ACHN (cell line): ENCODE results near the gene PTGES3.

Experiments
- DNase-seq: peaks from one replicate; pipeline ENCODE4 v3.0.0-alpha.2; 2015
- in situ Hi-C: cut with HindIII; loops from 2 replicates; pipeline ENCODE4 v1.10.0; 2017; ENCODE audit warnings: low sequenced_read_pairs, low pct_ligation_motif_present, low pct_unique_long_range_greater_than_20kb

Gene PTGES3

DNA sequence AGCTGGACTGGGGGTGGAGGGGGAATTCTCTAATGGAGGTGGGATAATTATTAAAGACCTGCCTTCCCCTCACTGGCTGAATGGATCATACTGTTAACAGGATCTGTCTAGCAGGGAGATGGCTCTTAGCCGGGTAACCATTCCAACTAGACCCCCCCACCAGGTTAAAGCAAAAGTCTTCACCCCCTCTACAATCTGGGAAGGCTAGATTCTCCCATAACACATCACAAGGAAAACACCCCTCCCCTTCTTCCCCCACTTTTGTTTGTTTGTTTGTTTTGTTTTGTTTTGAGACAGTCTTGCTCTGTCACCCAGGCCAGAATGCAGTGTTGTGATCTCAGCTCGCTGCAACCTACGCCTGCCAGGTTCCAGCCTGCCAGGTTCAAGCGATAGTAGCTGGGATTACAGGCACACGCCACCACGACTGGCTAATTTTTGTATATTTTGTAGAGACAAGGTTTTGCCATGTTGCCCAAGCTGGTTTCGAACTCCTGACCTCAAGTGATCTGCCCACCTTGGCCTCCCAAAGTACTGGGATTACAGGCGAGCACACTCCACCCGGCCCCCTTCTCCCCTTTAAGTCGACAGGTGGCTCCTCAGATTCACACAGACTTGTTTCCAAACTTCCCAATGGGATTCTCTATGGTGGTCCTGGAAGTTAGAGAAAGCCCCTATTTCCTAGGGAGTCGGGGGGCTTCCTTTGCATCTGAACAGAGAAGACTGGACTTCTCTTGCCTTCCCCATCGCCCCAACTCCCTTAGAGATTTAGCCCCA lies 54.4 kb downstream of the PTGES3 start:
- in situ Hi-C loops: no loop called here
- DNase-seq: no peak

DNA sequence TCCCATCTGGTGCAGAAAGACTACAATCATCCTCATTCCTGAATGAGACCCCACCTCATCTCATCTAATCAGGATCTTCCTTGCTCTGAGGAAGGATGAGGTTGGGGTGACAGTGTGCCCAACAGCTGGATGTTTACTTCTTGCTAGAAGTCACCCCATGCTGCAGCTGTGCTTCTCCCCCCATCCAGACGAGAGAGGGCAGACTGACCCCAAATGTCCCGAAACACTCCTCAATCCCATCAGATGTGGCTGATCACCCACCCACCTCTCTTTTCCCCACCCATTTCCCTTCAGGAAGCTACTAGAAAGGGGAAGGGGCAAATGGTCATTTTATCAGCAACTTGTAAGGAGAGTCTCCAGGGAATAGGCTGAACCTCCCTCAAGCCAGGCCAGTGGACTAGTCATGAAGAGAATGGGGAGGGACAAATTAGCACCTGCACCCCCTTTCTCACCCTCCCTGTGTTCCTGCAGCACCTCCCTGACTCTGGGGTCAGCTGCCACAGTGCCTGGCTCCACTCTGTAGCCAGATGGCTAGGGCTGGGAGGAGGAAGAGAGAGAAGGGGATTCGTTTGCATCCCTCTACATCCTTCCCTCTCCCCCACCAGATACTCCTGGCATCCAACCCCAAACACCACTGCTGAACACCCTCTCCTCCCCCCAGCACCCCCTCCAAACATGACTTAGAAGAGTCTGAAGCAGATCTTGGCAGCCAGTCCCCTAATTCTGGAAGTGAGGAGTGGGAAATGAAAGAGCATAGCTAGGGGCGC lies 55.2 kb downstream of the PTGES3 start:
- in situ Hi-C loops: no loop called here
- no peak for DNase-seq

DNA sequence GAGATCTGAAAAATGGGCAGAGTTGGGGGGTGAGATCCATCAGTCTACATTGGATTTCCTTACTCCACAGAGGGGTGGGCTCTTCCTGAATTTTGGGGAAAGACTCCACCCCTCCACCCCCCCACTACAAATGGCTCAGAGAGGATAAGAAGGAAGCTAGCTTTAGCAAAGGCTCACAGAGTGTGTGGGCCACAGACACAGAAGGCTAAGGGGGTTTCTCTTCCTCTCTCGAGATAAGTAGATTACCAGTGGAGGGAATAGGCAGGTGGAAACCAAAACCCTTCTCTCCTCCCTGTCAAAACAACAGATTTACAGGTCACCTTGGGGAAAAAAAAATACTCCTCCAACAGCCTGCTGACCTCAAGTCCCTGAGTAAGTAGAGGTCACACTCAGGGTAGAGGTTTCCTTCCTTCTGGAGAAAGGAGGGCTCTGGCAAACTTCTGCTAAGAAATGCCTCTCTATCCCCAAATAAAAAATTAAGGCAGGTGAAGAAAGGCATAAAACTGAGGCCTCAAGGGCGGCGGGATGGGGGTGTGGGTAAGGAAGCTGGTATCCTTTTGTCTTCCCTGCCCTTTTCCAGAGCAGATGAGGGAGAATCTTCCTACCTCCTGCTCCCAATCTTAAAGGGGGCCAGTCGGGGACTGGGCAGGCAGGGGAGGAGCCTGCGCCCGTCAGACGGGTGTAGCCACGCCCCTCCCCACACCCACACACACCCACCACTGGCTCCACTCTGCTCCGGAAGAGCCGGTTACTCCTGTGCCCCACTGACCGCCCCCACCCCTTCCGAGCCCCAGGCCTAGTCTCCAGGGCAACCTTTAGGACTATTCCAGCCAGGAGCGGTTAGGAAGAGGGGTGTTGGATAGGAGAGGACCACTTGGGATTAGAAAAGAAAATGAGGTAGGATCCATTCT lies 56.0 kb downstream of the PTGES3 start:
- peak; percentile 59 for DNase-seq

DNA sequence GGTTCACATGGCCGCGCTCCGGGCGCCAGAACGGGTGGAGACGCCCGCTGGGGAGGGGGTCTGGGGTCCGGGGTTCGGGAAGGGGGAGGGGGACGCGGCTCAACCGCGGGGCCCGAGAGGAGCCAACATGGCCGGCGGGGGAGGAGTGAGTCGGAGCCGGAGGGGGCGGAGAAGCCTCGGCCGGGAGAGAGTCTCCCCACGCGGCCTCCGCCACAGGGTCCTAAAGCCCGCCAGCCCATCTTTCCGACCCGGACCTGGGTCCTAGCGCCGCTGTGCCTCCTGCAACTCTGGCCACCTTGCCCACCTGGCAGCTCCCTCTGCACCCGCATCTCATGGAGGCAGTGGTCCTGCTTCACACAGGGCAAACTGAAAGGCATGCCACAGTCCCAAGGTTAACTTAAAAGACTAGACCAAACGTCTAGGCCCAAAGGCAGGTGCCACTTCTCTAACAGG lies 57.9 kb downstream of the PTGES3 start, which contains the start of gene BAZ2A:
Gene BAZ2A, minus strand, starts transcription at position 147 of the 453 bp plus-strand sequence. CDS start 12,796 bp downstream, outside the sequence.
- in situ Hi-C loops: no loop called here
- peak; percentile 89 for DNase-seq

More for the DNA sequence above, 56.0 kb downstream of the PTGES3 start:
- in situ Hi-C loops: no loop called here

DNA sequence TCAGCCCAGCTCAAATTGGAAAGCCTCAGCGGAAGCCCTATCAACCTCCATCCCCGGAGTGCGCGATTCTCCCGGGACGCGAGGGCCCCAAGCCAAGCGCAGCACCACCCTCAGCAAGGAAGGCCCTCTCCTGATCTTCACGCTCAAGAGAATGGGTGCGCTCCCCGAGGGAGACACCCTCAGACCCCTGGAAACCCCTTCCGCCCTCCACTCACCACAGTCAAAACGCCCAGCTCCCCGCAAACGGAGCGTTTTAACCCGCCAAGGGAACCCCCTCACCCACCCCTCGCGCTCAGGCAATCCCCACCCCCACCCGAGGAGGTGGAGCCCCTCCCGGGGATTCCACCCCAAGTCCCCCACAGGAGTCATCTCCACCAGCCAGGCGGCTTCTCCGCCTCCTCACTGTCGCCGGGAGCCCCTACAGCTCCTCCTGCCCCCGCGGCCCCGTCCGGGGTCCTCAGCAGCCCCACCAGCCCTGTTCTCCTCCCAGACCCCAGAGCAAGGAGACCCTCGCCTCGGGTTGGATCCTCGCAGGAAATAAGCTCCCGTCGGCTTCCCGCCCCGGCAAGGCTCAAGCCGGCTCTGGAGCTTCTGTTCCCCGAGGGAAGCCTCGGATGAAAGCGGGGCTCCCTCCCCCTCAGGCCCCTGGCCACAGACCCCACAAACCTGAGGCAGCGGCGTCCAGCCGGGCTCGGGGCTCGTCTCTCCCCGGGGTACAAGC lies 58.5 kb downstream of the PTGES3 start:
- peak; percentile 28 for DNase-seq
- in situ Hi-C loops: no loop called here

DNA sequence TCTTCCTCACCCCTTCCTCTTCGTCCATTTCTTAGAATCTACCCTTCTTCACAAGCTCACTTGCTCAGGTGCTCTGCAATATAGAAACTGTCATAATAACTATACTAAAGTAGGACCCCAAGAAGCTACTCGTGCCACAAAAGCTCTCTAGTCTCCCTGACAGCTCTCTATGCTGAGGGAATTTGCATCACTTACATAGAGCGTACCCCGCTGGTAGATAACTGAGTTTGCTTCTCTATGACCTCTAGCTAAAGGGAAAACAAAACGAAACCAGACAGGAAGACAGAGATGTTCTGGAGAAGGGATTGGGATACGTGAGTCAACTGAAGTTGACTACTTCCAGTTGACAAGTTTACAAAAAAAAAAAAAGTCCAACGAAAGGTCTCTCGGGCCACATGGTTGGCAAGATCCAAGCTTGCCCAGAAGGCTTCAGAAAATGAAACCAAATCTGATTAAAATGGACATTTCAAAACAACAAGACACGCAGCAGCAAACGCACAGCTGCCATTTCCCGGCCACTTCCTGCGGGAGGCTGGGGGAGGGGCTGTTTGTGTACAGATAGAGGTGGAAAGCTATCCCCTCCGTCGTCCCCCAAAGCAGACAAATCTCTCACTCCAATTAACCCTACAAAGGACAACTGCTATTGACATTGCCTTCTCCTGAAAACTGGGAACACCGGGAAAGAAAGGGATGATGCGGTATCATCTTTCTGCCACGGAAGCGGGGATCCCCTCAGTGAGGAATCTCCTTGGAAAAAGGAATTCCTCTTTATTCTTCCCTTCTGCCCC lies 59.2 kb downstream of the PTGES3 start:
- peak; percentile 59 for DNase-seq
- in situ Hi-C loops: no loop called here

DNA sequence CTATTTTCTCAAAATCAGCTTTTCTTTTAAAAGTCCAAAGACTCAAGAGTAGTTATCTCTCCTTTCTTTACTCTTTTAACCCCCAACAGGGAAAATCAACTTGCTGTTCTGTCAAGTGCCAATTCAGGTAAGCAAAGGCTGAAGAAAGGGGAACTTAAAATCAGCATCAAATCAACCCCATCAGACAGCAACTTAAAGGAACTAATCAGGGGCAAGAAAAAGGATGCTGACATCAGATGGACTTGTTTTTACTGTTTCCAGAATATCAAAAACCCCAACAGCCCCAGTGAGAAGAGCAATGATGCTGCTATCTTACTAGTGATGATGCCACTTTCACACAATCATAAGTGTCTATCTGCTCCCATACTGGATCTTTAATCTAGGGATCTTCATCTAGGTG lies 61.4 kb downstream of the PTGES3 start:
- DNase-seq: no peak
- in situ Hi-C loops: no loop called here

DNA sequence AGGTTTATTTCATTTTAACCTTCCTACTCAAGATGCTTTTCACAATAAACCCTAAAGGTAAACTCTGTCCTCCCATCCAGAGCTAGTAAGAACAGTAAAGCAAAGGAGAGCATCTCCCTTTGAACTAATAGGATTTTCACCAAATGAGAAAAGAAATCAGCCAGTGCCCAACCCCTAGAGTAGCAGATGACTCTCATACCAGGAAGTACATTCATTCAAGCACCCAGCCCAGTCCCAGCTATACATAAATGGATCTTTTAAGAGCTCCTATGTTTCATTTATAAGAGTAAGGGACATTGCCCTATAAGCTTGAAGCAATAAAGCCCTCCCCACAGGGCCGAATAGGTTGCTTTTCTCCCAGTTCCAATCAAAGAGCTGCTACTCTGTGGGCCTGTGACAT lies 65.5 kb downstream of the PTGES3 start:
- DNase-seq: no peak
- in situ Hi-C loops: no loop called here

DNA sequence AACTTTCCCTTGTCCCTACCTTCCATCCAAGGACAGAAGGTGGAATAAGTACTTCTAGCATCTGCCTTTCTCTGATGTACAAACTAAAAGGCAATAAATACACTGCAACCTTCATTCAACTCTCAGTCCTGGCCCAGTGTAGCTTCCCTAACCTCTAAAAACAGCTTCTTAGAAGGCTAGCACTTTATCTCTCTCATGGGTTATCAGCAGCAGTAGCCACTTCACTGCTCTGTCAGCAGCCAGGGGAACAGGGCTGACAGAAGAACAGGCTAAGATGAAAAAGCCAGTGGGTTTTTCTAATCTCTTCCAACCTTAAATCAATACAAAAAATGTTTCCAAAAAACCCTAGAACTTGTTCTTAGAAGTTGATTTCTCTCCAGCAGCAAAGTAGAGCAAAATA lies 71.2 kb downstream of the PTGES3 start:
- no peak for DNase-seq
- in situ Hi-C loops: no loop called here

DNA sequence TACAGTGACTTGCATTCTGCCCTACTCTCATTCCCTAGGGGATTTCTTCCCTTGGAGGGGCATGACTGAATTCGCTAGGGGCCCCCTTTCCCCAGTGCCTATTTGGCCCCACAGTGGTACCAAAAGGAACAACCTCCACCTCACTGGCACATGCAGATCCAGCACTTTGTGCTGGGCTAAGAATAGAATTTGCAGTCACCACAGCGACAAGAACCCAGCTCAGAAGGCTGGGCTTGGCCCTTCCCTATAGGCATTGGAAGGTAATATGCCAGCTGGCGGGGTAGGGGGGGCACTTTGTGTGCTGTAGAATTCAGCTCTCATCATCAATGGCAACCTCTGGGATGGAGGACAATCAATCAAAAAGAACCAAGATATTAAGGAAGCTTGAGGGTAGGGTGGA lies 71.8 kb downstream of the PTGES3 start:
- no peak for DNase-seq
- in situ Hi-C loops: no loop called here

DNA sequence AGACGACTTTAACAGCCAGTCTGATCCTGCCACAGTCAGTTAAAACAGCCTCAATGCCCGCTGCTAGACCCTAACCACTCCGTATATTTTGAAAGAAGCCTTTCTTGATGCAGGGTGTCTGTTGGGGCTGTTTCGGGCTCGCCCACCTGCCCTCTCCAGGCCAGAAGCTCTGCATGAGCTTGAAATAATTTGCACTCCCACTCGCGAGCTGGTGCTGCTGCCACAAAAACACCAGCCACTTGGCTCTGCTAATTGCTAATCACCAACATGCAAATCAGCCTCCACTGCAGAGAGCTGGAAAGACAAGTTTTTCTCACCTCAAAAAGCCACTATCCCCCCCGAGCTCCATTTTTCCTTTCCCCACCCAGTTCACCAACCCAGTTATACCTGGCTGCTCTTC lies 73.5 kb downstream of the PTGES3 start:
- DNase-seq: no peak
- in situ Hi-C loops: loop anchor here (5.0 kb wide), 1 partner anchor 97 kb away; no protein-coding TSS in a partner anchor
